Measurements from ENCODE around the gene SGIP1. TPM values are rescaled to one million over a fixed set of nuclear protein-coding genes. Genes with fewer than 3 reads are reported as not detected.
"Not testable (repeated sequence)": the region's sequence is repeated elsewhere in the genome, so short reads cannot be mapped to it uniquely, and the experiment has no call there.

SGIP1 gene
- total RNA-seq, 1 experiment from 2014 or later, result 8.5 TPM

DNA sequence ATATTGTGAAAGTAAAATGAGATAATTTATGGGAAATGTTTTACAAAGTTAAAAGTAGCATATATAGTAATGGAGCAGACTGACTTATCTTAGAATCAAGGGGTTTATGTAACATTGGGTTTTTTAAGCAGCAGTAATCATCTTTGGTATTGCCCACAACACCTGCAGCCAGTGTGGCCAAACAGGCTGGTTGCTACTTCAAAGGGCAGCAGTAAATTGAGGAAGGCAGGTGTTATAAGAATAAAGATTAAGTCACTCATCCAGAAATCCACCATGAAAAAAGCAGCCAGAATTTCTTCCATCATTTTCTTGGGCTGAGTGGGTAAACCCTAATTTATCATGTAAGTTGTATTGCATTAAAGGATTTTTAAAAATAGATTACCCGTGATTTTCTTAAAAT is 235.0 kb downstream of the SGIP1 start:
- in situ Hi-C loops (cut with HindIII; ENCODE audit: low pct_unique_long_range_greater_than_20kb, low sequenced_read_pairs), result no loop called here
- DNase-seq (ENCODE audit: low read depth), result no peak

DNA sequence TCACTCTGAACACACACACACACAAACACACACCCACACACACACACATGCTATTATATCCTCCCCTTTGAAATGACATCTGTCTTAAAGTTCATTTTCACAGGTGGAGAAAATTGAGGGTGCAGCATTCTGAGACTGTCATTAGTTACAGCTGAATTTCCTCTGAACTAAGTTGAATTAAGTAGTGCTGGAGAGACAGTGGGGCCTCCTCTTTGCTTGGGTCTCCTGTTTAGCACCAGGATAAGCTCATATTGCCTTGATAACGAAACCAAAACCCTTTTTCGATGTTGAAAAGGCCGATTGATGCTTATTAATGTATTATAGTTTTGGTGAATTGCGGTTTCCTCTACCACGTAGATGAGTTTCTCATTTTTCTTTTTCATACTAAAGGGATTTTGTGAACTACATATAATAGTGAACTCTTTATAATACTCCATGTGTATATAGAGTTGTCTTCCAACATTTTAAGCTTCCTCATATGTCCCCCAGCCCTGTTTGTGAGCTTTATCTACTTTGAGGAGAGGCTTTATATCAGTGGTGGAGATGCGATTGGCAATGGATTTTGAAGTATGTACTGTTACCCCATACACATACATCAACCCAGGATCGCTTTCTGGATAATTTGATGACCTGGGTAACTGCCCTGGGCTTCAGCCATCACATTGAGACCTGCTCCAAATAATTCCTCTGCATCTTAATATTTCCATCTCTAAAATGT is 235.7 kb downstream of the SGIP1 start:
- in situ Hi-C loops (cut with HindIII; ENCODE audit: low pct_unique_long_range_greater_than_20kb, low sequenced_read_pairs), result no loop called here
- no peak for DNase-seq (ENCODE audit: low read depth)

DNA sequence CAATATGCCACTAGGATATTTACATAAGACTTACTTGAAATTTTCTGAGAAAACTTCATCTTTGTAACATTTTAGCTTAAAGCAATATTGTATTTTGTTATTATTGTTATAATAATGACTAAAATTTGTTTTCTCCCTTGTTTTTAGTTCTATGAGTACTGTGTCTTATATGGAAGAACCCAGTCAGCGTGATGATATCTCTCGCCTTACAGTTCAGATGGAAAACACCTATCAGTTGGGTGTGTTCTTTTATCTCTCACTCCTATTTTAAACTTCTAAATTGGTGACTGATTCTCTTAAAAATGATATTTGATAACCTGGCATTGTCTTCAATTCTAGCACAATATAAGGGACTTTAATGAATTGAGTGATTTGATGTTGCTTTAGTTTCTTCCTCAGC is 236.3 kb downstream of the SGIP1 start:
- in situ Hi-C loops (cut with HindIII; ENCODE audit: low pct_unique_long_range_greater_than_20kb, low sequenced_read_pairs), result no loop called here

DNA sequence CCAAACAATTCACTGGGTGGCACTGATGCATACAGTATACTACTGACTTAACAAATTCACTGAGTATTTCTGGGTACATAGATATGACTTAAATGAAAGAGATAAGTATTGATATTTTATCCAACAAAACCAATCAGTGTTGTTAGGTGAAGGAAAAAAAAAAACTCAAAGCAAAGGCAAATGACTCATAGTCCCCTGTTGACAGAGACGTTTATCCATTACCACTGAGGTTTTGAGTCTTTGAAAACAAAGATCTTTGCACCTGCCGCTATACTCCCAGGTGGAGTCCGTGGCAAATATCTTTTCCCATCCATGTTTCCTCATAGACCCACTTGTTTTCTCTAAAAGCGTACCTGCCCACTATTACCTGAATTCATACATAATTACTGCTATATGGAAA is 236.7 kb downstream of the SGIP1 start:
- DNase-seq (ENCODE audit: low read depth), result no peak
- in situ Hi-C loops (cut with HindIII; ENCODE audit: low pct_unique_long_range_greater_than_20kb, low sequenced_read_pairs), result no loop called here

More for the DNA sequence above, 236.3 kb downstream of the SGIP1 start:
- DNase-seq (ENCODE audit: low read depth), result no peak

DNA sequence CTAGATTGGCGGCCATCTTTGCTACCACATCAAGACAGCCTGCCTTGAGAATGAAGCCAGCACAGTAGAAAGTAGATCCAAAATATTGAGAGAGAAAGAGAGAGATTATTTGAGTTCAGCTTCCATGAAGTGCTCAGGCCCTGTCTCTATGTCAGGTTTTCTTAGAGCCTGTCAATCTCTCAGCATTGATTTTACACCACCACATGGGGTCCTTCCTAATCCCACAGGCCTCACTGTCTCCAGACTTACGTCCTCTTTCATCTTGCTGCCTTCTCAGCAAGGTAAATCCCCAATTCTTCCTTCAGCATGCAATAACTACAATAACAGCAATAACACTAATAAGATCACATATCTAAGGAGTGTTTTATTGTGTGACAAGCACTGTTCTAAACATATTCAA is 239.3 kb downstream of the SGIP1 start:
- no peak for DNase-seq (ENCODE audit: low read depth)
- in situ Hi-C loops (cut with HindIII; ENCODE audit: low pct_unique_long_range_greater_than_20kb, low sequenced_read_pairs), result no loop called here

DNA sequence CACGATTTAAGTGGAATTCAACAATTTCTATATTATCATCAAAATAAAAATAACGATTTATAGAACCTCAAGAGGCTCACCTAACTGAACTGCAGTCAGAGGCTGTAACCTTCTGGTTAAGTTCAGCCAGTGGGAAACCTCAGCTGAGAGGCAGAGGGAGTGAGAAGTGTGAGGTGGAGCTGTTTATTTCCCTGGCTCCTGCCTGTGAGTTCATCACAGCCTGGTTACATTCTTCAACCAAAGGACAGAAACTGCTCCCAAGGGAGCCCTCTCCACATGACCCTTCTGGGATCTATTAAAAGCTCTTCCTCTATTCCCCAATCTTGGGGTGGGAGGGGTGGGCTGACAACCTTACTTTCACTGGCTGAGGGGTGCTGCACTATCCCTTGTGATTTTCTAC is 240.5 kb downstream of the SGIP1 start:
- DNase-seq (ENCODE audit: low read depth), result no peak
- in situ Hi-C loops (cut with HindIII; ENCODE audit: low pct_unique_long_range_greater_than_20kb, low sequenced_read_pairs), result no loop called here

DNA sequence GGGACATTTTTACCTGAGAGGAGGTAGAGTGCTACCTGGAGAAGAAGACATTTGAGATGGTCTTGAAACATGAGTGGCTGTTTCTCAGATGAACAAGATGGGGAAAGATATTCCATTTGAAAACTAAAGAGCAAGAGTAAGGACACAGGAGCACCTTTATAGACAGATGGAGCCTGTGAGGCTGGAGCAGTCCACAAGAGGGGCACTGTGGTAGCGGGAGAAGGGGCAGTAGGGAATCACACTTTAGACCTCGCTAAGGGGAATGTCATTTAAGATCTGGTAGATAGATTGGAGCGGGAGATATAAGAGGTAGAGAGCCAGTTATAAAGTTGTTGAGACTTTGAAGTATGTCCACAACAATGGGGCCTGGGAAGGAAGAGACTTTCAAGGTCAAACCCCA is 241.7 kb downstream of the SGIP1 start:
- no peak for DNase-seq (ENCODE audit: low read depth)
- in situ Hi-C loops (cut with HindIII; ENCODE audit: low pct_unique_long_range_greater_than_20kb, low sequenced_read_pairs), result no loop called here

DNA sequence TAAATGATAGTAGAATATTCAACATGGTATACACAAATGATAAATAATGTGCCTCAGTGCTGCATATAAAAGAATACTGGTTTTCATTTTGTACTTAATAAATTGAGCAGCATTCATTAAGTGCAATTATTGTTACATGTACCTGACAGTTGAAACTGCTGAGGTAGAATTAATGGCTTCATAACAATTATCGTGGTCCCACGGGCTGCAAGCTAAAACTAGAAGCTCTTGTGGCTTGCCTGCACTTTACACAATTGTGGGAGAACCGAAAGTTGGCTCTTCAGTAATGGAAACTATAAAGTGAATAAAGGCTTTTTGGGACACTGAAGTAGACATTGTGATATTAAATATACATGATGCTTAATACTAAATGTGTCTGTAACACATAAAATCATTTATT is 243.9 kb downstream of the SGIP1 start:
- in situ Hi-C loops (cut with HindIII; ENCODE audit: low pct_unique_long_range_greater_than_20kb, low sequenced_read_pairs), result no loop called here
- DNase-seq (ENCODE audit: low read depth), result no peak

DNA sequence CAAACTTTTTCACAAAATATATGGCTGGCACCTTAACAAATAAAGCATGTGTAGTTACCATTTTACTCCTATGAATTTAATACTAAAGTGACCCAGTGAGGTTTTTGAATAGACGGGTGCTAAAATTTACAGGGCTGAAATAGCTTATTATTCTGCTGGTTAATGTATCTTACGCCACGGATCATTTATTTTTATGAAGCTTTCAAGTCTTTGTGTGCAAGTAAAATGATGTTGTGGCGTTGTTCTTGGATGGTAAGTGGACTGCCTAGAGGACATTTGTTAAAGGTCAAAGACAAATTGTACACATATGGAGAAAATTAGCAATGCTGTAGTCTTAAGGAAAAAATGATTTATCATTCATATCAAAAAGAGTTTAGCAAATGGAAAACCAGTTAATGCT is 244.3 kb downstream of the SGIP1 start:
- in situ Hi-C loops (cut with HindIII; ENCODE audit: low pct_unique_long_range_greater_than_20kb, low sequenced_read_pairs), result no loop called here
- no peak for DNase-seq (ENCODE audit: low read depth)

DNA sequence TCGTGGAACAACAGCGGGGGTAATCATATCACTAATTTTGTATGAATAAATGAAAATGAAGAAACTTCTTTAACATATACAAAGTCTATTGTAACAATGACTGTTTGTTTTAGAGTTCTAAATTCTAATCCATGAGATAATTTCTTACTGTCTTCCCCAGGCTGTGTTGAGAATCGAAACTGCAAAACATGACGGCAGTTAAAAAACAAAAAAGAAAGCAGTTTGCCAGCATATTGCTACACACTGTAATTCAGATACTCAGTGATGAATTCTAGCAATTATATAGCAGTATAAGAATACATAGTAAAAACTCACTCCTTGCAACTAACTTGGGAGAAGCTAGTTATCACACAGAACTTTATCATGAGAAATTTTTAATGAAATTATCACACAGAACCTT is 245.0 kb downstream of the SGIP1 start:
- no peak for DNase-seq (ENCODE audit: low read depth)
- in situ Hi-C loops (cut with HindIII; ENCODE audit: low pct_unique_long_range_greater_than_20kb, low sequenced_read_pairs), result no loop called here

DNA sequence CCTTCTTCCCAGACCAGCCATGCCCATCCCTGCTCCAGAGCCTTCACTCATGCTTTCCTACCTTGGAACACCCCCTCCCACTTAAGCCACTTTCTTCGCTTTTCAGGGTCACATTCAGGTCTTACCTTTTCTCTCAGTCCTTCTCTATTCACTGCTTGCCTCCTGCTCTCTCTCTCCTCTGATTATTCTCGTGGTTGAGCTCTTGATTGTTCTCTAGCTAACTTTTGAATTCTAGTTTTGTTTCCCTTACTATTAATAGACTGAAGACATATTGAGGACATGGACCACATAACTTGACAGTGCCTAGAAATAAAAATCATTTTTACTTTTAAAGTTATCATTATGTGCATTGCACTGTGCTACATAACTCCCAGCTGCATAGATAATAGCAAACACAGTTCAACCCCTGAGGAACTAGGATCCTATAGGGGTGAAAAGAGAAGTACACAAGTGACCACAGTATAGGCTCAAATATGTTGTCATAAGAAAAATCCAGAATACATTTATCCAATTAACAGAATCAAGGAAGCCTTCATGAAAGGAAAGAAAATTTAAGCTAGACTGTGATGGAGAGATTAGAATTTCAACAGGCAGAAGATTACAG is 245.6 kb downstream of the SGIP1 start:
- no peak for DNase-seq (ENCODE audit: low read depth)
- in situ Hi-C loops (cut with HindIII; ENCODE audit: low pct_unique_long_range_greater_than_20kb, low sequenced_read_pairs), result no loop called here

DNA sequence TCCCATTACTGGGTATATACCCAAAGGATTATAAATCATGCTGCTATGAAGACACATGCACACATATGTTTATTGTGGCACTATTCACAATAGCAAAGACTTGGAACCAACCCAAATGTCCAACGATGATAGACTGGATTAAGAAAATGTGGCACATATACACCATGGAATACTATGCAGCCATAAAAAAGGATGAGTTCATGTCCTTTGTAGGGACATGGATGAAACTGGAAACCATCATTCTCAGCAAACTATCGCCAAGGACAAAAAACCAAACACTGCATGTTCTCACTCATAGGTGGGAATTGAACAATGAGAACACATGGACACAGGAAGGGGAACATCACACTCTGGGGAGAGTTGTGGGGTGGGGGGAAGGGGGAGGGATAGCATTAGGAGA is 251.8 kb downstream of the SGIP1 start:
- in situ Hi-C loops (cut with HindIII; ENCODE audit: low pct_unique_long_range_greater_than_20kb, low sequenced_read_pairs); DNase-seq (ENCODE audit: low read depth): not testable (repeated sequence)

DNA sequence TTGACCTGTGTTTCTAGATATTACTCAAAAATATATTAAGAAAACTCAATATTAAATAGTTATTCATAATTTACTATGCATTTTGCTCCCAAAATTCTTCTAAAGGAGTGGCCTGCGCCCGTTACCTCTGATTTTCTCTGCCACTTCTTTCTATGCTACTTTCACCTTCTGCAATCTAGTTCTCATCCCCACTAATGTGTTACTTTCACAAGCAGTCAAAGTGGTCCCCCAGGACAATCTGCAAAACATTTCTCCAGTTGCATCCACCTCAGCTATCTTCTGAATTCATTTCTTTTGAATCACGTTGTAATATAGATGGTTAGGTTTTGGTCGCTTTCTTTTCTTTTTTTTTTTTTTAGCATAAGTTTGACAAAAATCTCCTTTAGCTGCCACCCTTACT is 253.7 kb downstream of the SGIP1 start:
- no peak for DNase-seq (ENCODE audit: low read depth)
- in situ Hi-C loops (cut with HindIII; ENCODE audit: low pct_unique_long_range_greater_than_20kb, low sequenced_read_pairs), result no loop called here

DNA sequence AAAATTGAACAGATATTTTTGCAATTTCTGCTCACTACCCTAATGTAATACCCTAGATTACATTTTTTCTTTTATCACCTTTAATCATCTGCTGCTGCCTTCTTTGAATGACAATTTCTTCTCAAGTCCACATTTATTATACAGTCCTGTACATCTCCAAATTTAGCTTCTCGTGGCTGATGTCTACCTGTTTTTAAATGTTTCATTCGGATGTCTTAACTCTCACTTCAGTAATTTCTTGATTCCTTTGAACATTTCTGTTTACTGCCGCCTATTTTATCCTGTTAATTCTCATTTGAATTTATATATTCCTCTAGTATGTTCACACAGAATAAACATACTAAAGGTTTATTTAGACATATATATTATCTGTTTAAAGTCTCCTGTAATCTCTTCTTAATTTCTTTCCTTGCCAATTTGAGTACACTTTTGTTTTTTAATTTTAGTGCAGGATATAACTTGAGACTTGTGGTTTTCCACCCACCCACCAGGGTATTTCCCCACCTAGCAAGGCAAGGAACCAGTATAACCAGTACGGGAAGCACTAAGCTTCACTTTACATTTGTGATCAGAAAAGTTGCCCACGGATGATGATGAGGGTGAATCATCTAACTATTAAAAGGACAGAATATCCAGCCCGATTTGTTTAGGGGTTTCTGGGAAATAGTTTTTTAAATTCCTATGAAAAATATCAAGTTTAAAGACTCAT is 254.4 kb downstream of the SGIP1 start:
- in situ Hi-C loops (cut with HindIII; ENCODE audit: low pct_unique_long_range_greater_than_20kb, low sequenced_read_pairs), result no loop called here
- DNase-seq (ENCODE audit: low read depth), result no peak

DNA sequence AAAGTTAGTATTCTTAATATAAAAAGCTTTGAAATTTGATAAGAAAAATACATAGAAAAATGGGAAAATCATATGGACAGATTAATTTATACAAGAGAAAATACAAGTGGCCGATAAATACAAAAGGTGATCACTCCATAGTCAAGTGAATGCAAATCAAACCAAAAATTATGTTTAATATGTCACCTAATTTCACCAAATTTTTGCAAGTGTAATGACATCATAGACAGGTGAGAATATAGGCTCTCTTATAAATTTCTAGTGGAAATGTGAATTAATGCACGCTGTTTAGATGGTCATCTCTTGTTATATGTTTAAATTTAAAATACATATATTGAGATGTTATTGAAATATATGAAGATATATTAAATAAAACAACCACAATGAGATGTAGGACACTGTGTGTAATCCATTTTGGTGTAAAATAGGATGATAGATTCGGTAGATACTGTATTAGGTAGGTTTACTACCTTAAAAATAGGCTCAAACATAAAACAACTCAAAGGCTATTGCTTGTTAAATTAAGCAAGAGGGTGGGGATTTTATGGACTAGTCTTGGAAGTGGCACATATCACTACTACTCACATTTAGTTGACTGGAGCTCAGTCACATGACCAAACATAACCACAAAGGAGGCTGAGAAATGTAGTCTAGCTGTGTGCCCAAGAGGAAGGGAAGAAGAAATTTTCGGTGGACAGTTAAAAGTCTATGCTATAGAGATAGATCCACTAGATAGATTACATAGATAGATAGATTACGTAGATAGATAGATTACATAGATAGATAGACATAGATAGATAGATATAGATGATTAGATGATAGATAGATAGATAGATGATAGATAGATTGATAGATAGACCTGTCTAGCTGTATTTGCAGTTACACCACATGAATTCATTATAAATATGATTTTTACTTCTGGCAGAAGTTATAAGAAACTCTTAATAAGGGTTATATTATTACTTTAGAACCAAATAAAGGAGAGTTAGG is 258.0 kb downstream of the SGIP1 start:
- in situ Hi-C loops (cut with HindIII; ENCODE audit: low pct_unique_long_range_greater_than_20kb, low sequenced_read_pairs), result no loop called here
- no peak for DNase-seq (ENCODE audit: low read depth)

DNA sequence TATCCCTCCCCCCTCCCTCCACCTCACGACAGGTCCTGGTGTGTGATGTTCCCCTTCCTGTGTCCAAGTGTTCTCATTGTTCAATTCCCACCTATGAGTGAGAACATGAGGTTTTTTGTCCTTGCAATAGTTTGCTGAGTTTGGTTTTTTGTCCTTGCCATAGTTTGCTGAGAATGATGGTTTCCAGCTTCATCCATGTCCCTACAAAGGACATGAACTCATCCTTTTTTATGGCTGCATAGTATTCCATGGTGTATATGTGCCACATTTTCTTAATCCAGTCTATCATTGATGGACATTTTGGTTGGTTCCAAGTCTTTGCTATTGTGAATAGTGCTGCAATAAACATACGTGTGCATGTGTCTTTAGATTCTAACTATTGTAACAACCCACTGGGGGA is 261.9 kb downstream of the SGIP1 start:
- DNase-seq (ENCODE audit: low read depth); in situ Hi-C loops (cut with HindIII; ENCODE audit: low pct_unique_long_range_greater_than_20kb, low sequenced_read_pairs): not testable (repeated sequence)

Measured in Caki2 (cell line).